GM12875 (cell line): ENCODE results near the gene PDK2.

Source experiments
- H3K4me3 ChIP-seq: one replicate; pipeline ENCODE4 v1.5.1; 2011; ENCODE audit warnings: low read depth, low read length, control low read depth
- TF ChIP-seq, protein P1 (sequence below): IDR thresholded peaks from 2 replicates; pipeline ENCODE4 v1.5.1; 2011; ENCODE audit warnings: low read depth, mild to moderate bottlenecking, control low read depth, inconsistent platforms, low read length, moderate library complexity, borderline replicate concordance; ENCODE audit not compliant: insufficient read depth

The PDK2 gene

GRCh38 chr17:50063561-50064252, 31.4 kb upstream of the PDK2 start:
- no peak overlapping the region for H3K4me3 ChIP-seq
- TF ChIP-seq, protein P1, sequence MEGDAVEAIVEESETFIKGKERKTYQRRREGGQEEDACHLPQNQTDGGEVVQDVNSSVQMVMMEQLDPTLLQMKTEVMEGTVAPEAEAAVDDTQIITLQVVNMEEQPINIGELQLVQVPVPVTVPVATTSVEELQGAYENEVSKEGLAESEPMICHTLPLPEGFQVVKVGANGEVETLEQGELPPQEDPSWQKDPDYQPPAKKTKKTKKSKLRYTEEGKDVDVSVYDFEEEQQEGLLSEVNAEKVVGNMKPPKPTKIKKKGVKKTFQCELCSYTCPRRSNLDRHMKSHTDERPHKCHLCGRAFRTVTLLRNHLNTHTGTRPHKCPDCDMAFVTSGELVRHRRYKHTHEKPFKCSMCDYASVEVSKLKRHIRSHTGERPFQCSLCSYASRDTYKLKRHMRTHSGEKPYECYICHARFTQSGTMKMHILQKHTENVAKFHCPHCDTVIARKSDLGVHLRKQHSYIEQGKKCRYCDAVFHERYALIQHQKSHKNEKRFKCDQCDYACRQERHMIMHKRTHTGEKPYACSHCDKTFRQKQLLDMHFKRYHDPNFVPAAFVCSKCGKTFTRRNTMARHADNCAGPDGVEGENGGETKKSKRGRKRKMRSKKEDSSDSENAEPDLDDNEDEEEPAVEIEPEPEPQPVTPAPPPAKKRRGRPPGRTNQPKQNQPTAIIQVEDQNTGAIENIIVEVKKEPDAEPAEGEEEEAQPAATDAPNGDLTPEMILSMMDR: no peak

GRCh38 chr17:50064253-50065001, 30.7 kb upstream of the PDK2 start:
- H3K4me3 ChIP-seq: no peak overlapping the region
- TF ChIP-seq, protein P1: no peak

DNA sequence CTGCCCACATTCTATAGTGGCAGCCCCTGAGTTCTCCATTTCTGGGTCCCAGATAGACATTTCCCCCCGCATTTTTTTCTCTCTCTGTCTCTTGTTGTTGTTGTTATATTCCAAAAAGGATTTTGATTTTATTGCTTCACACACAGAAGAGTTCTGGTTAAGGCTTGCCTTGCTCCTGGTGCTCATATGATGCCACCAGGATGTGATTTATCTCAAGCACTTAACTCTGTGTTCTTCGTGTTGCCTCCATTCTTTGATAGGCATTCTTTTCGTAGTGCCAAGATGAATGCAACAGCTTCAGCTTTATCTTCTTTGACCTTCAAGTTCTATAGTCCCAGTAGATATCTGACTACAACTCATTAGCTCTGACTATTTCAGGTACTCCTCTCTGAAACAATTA, 30.1 kb upstream of the PDK2 start:
- TF ChIP-seq, protein P1: no peak
- no peak overlapping the region for H3K4me3 ChIP-seq

- H3K4me3 ChIP-seq: no peak overlapping the region
- TF ChIP-seq, protein P1: no peak
These were observed 28.2 kb upstream of the PDK2 start for GRCh38 chr17:50066995-50067394.

DNA sequence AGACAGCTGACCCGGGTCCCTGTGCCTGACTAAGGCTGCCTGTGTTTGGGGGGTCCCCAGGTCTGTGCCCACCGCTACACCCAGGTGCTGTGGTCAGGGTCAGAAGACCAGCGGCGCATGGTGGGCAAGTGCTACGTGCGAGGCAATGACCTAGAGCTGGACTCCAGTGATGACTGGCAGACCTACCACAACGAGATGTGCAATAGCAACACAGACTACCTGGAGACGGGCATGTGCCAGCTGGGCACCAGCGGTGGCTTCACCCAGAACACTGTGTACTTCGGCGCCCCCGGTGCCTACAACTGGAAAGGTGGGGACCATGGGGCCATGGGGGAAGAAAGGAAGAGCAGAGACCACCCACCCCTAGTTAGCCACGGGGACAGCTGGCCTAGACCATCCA, 27.2 kb upstream of the PDK2 start:
- TF ChIP-seq, protein P1: no peak
- H3K4me3 ChIP-seq: no peak overlapping the region

DNA sequence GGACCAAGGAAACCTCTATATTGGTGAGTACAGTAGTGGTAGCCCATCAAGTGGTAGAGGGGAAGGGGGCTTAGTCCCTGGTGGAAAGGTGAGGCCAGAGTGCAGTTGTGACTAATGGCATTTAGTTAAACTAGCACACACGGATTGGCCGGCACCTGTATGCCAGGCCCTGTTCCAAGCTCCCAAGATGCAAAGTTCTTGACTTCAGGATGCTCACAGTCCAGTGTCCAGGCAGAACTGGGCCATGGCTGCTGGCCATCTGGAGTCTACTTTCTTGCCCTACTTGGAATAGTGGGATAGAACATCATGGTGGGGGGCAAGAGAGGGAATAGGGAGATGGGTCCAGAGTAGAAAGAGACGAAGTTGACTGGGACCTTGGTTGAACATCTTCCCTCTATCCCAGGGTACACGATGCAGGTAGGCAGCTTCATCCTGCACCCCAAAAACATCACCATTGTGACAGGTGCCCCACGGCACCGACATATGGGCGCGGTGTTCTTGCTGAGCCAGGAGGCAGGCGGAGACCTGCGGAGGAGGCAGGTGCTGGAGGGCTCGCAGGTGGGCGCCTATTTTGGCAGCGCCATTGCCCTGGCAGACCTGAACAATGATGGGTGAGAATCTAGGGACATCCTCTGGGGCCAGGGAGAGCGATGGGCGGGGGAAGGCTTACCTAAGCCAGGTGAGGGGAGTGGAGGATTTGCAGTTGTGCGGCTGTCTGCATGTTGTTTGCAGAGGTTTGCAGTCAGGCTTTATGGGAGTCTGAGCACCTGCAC, 24.1 kb upstream of the PDK2 start:
- TF ChIP-seq, protein P1: no peak
- no peak overlapping the region for H3K4me3 ChIP-seq
